Iris pigment epithelial cell (primary cell): ENCODE results near the gene PAK1.
A peak's percentile ranks its signal among the peaks of the same experiment; 100 is the strongest.

Experiments
- DNase-seq: peaks from one replicate; pipeline ENCODE4 v3.0.0-alpha.2; 2011; ENCODE audit warnings: low read depth

The PAK1 gene

GRCh38 chr11:77435972-77436371 lies 37.9 kb downstream of the PAK1 start:
- no peak for DNase-seq

- DNase-seq: no peak
Measured at GRCh38 chr11:77431813-77432212, 42.1 kb downstream of the PAK1 start.

GRCh38 chr11:77428598-77428997 lies 45.3 kb downstream of the PAK1 start:
- no peak for DNase-seq

- DNase-seq: no peak
Measured at GRCh38 chr11:77425346-77425745, 48.5 kb downstream of the PAK1 start.

- DNase-seq: no peak
Measured at GRCh38 chr11:77424644-77425043, 49.2 kb downstream of the PAK1 start.

- DNase-seq: no peak
Measured at GRCh38 chr11:77423624-77424023, 50.3 kb downstream of the PAK1 start.

GRCh38 chr11:77422687-77423086 lies 51.2 kb downstream of the PAK1 start:
- no peak for DNase-seq

GRCh38 chr11:77421041-77421723 lies 52.7 kb downstream of the PAK1 start:
- DNase-seq: no peak

- DNase-seq: peak; percentile 43
Measured at GRCh38 chr11:77418971-77419597, 54.8 kb downstream of the PAK1 start.

- peak; percentile 8 for DNase-seq
Measured at GRCh38 chr11:77418155-77418970, 55.5 kb downstream of the PAK1 start.

- no peak for DNase-seq
Measured at GRCh38 chr11:77416357-77416756, 57.5 kb downstream of the PAK1 start.

GRCh38 chr11:77413850-77414460 lies 59.9 kb downstream of the PAK1 start:
- no peak for DNase-seq

GRCh38 chr11:77412814-77413213 lies 61.1 kb downstream of the PAK1 start:
- no peak for DNase-seq

GRCh38 chr11:77411717-77412441 lies 62.0 kb downstream of the PAK1 start:
- peak; percentile 90 for DNase-seq

- peak; percentile 29 for DNase-seq
Measured at GRCh38 chr11:77411137-77411707, 62.7 kb downstream of the PAK1 start.

GRCh38 chr11:77410076-77410827 lies 63.6 kb downstream of the PAK1 start:
- peak; percentile 7 for DNase-seq

- no peak for DNase-seq
Measured at GRCh38 chr11:77409046-77409445, 64.8 kb downstream of the PAK1 start.

GRCh38 chr11:77407613-77408012 lies 66.3 kb downstream of the PAK1 start:
- DNase-seq: peak; percentile 86

- peak; percentile 17 for DNase-seq
Measured at GRCh38 chr11:77406396-77406795, 67.5 kb downstream of the PAK1 start.

- DNase-seq: no peak
Measured at GRCh38 chr11:77403211-77403610, 70.7 kb downstream of the PAK1 start.

GRCh38 chr11:77402218-77402556 lies 71.7 kb downstream of the PAK1 start:
- no peak for DNase-seq
